Esophagus squamous epithelium (tissue), 5 donors: ENCODE measurements around the gene TMEM267. TPM values are rescaled to one million over a fixed set of nuclear protein-coding genes. Genes with fewer than 3 reads are reported as not detected.

ENCODE experiments used
- DNase-seq: peaks from one replicate; lab custom pipeline; 2025; lab: John Stamatoyannopoulos, UW
- H3K27ac ChIP-seq, 4 donors: fragments of 200-600 bp; sonication (generic); one replicate each; pipeline ENCODE4 v1.5.1; 2016 to 2019; ENCODE audit warnings: mild to moderate bottlenecking in 1 of 4
- H3K27me3 ChIP-seq, 4 donors: fragments of 200-600 bp; sonication (generic); 1 replicate in 3 of 4; 2 replicates in 1 of 4; pipeline versions ENCODE4 v1.5.1 to v1.6.0; 2017 to 2021; ENCODE audit warnings: antibody characterized with exemption in 1 of 4
- H3K36me3 ChIP-seq, 3 donors: fragments of 200-600 bp; sonication (generic); one replicate each; pipeline ENCODE4 v1.5.1; 2016 to 2019
- H3K4me1 ChIP-seq, 3 donors: fragments of 200-600 bp; sonication (generic); one replicate each; pipeline ENCODE4 v1.5.1; 2017 to 2019
- H3K4me3 ChIP-seq, 4 donors: fragments of 200-600 bp; sonication (generic); 1 replicate in 3 of 4; 2 replicates in 1 of 4; pipeline ENCODE4 v1.5.1; 2016 to 2019; ENCODE audit warnings: mild to moderate bottlenecking in 2 of 4, moderate library complexity in 1 of 4
- H3K9me3 ChIP-seq, 3 donors: fragments of 200-600 bp; sonication (generic); one replicate each; pipeline ENCODE4 v1.5.1; 2016 to 2019
- POLR2A ChIP-seq, 4 donors: fragments of 450-650 bp; IDR thresholded peaks; one replicate each; pipeline ENCODE4 v1.6.1; 2017; ENCODE audit warnings: antibody characterized with exemption in 4 of 4, mild to moderate bottlenecking in 4 of 4, moderate library complexity in 3 of 4
- WGBS, 2 donors: methylation state at CpG; one replicate each; pipeline ENCODE4 v1.1.5; 2018; 5-methylcytosine and 5-hydroxymethylcytosine counted together
- intact Hi-C: fragments of 100-400 bp; cut with DNase I; formaldehyde crosslinking; loops from one replicate; pipeline ENCODE4 v1.15.0; 2022
- total RNA-seq, 4 donors: library from RNA; depleted of rRNA; stranded (reverse); fragments of >200 nt; gene quantifications; one replicate each; pipeline ENCODE4 v1.1.0, GENCODE V29; 2016
- TF ChIP-seq, protein P1 (sequence below), 6 experiments: fragments of 450-650 bp in 4 of 6; fragments of 200-600 bp in 2 of 6; sonication (generic) in 2 of 6; IDR thresholded peaks; one replicate each; pipeline ENCODE4 v1.5.1; 2016 to 2019; ENCODE audit warnings: antibody characterized with exemption in 6 of 6, mild to moderate bottlenecking in 4 of 6, moderate library complexity in 4 of 6
- donor health status: DM: yes; HTN: yes; CAD: no.

Gene TMEM267
- total RNA-seq, 4 donors from 2014 or later = 3.5 to 11.7 (median 7.2) TPM

DNA sequence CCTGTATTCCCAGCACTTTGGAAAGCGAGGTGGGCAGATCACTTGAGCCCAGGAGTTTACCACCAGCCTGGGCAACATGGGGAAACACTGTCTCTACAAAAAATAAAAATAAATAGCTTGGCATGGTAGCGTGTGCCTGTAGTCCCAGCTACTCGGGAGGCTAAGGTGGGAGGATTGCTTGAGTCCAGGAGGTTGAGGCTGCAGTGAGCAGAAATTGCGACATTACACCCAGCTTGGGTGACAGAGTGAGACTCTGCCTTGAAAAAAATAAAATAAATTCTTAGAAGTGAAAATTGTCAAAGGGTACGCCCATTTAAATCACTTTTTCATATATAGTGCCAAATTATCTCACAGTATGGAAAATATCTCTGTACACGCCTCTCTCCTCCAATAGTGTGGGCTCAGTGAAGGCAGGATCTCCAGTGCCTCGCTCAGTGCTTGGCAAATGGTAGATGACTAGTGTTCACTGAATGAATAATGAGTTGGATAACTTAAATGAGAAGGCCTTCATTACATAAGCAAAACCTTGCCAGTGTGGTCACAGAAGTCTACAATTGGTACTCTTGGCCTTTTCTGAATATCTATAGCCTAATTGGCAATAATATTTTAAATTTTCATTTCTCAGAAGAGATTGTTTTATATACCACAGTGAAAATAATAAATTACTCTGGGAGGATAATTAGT lies 62.1 kb downstream of the TMEM267 start:
- no peaks in the 10 kb centered on the region for H3K36me3 ChIP-seq
- no peak overlapping the region for H3K4me3 ChIP-seq
- no peak for TF ChIP-seq POLR2A (IDR thresholded peaks at IDR 0.05)
- H3K27ac ChIP-seq = no peak overlapping the region
- intact Hi-C loops = no loop called here
- WGBS, 2 donors = 62 to 68% methylated on average over 7 of the region's 7 CpGs
- H3K27me3 ChIP-seq = no peaks in the 10 kb centered on the region
- H3K9me3 ChIP-seq = no peaks in the 10 kb centered on the region
- DNase-seq = no peak
- H3K4me1 ChIP-seq = peaks cover 0 to 21% (median 8%) of the 10 kb centered on the region in 3 donors

DNA sequence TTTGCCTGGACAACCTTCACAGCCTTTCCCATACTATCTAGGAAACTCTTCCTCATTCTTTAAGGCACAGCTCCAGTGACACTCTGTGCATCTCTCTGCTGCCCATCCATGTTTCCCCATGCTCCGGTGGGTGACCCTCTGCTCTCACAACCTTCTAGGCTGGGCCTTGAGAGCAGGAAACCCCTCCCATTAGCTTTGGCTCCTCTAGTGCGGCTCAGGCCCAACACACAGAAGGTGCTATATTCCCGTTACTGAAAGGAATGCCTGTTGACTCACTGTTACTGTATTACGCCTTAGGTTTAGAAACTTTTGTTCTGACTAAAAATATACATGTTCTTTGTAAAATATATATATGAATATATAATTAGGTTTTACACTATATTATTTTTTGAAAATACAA lies 63.4 kb downstream of the TMEM267 start:
- intact Hi-C loops = no loop called here
- Histone ChIP-seq H3K36me3 (no peaks in the 10 kb centered on the region), H3K27me3 (no peaks in the 10 kb centered on the region), H3K4me1 (peaks cover 0 to 13% (median 5%) of the 10 kb centered on the region in 3 donors), H3K9me3 (no peaks in the 10 kb centered on the region), H3K4me3 (no peak overlapping the region), H3K27ac (no peak overlapping the region)
- DNase-seq = no peak
- TF ChIP-seq, protein P1, sequence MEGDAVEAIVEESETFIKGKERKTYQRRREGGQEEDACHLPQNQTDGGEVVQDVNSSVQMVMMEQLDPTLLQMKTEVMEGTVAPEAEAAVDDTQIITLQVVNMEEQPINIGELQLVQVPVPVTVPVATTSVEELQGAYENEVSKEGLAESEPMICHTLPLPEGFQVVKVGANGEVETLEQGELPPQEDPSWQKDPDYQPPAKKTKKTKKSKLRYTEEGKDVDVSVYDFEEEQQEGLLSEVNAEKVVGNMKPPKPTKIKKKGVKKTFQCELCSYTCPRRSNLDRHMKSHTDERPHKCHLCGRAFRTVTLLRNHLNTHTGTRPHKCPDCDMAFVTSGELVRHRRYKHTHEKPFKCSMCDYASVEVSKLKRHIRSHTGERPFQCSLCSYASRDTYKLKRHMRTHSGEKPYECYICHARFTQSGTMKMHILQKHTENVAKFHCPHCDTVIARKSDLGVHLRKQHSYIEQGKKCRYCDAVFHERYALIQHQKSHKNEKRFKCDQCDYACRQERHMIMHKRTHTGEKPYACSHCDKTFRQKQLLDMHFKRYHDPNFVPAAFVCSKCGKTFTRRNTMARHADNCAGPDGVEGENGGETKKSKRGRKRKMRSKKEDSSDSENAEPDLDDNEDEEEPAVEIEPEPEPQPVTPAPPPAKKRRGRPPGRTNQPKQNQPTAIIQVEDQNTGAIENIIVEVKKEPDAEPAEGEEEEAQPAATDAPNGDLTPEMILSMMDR (IDR thresholded peaks at IDR 0.05) = no peak
- no peak for TF ChIP-seq POLR2A (IDR thresholded peaks at IDR 0.05)
- WGBS, 2 donors = 62 to 68% methylated on average over 4 of the region's 4 CpGs

DNA sequence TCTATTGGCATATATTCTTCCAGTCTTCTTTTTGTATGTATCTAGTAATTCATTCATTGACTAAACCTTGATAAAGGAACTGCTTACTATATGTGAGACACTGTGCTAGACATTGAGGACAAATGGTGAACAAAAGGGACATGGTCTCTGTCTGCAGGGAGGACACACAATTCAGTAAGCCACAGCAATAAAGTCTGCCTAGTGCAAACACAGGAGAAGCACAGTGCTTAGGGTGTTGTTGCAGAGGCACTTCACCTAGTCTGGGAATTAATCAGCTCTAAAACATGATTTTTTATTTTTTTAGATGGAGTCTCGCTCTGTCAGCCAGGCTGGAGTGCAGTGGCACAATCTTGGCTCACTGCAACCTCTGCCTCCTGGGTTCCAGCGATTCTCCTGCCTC lies 65.1 kb downstream of the TMEM267 start:
- intact Hi-C loops = no loop called here
- H3K27me3 ChIP-seq = no peaks in the 10 kb centered on the region
- H3K9me3 ChIP-seq = no peaks in the 10 kb centered on the region
- H3K4me1 ChIP-seq = peaks cover 0 to 13% (median 5%) of the 10 kb centered on the region in 3 donors
- H3K27ac ChIP-seq = no peak overlapping the region
- 69 to 95% methylated on average over 2 of the region's 2 CpGs for WGBS, 2 donors
- no peak for TF ChIP-seq POLR2A (IDR thresholded peaks at IDR 0.05)
- TF ChIP-seq, protein P1 (IDR thresholded peaks at IDR 0.05) = no peak
- no peaks in the 10 kb centered on the region for H3K36me3 ChIP-seq
- no peak for DNase-seq
- H3K4me3 ChIP-seq = no peak overlapping the region

DNA sequence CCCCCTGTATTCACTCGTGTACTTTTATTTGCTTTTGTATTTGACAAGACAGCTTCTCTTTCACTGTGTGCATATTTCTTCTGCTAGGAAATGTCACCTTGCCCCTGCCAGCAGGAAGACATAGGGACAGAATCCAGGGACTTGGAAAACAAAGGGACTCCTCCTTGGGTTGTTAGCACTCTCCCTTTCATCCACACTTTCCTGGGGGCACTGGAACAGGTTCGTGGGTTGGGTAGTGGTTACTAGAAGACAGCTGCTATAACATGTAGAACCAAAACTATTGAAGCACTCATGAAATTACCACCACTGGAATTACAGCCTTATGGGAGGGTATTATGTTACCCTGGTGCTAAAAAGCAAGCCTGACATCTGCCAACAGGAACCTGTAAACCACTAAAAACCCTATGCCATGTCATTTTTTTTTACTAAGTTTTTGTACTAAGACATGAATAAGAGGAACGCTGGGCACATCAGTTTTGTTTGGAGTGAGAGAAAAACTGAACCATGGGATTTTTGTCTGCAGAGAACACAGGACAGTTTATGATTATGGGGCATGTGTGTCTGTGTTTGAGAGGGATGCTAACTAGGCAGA lies 66.8 kb downstream of the TMEM267 start:
- TF ChIP-seq, protein P1 (IDR thresholded peaks at IDR 0.05) = no peak
- no peak for TF ChIP-seq POLR2A (IDR thresholded peaks at IDR 0.05)
- H3K27me3 ChIP-seq = no peaks in the 10 kb centered on the region
- H3K9me3 ChIP-seq = no peaks in the 10 kb centered on the region
- intact Hi-C loops = no loop called here
- no peaks in the 10 kb centered on the region for H3K36me3 ChIP-seq
- no peak overlapping the region for H3K27ac ChIP-seq
- peaks cover 0 to 5% (median 5%) of the 10 kb centered on the region in 3 donors for H3K4me1 ChIP-seq
- DNase-seq = no peak
- H3K4me3 ChIP-seq = no peak overlapping the region
- WGBS, 2 donors = 51 to 75% methylated on average over 2 to 3 of the region's 3 CpGs

DNA sequence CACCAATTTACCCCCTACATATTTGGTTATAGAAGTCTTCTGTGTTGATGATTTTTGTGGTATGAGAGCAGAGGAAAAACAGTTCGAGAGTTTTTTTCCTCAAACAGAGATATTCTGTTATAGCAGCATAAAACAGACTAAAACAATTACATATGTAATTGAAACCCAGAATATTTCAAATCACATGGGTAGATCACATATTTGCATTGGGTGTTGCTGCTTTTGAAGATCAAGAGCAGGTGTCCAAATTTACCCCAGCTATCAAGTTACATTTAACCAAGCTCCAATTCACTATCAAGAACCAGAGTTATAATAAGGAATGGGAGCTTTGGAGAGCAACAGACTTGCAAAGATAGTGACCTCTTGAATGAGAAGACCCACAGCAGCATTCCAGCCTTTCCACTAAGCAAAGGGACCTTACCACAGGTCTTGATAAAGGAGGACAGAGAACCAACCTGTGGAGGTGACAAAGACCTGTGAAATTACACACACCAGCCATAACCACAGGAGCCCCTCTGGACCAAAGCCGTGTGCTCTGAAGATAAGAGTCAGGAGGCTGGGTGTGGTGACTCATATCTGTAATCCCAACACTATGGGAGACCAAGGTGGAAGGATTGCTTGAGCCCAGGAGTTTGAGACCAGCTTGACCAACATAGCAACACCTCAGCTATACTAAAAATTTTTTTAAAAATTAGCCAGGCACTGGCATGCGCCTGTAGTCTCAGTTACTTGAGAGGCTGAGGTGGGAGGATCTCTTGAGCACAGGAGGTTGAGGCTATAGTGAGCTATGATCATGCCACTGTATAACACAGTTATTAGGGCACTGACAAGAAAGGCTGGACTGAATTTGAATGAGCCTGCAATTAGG lies 67.5 kb downstream of the TMEM267 start:
- DNase-seq = no peak
- H3K9me3 ChIP-seq = no peaks in the 10 kb centered on the region
- 78 to 91% methylated on average over 3 of the region's 3 CpGs for WGBS, 2 donors
- intact Hi-C loops = no loop called here
- H3K27ac ChIP-seq = no peak overlapping the region
- H3K36me3 ChIP-seq = no peaks in the 10 kb centered on the region
- no peaks in the 10 kb centered on the region for H3K4me1 ChIP-seq
- H3K4me3 ChIP-seq = no peak overlapping the region
- TF ChIP-seq, protein P1 (IDR thresholded peaks at IDR 0.05) = no peak
- no peak for TF ChIP-seq POLR2A (IDR thresholded peaks at IDR 0.05)
- H3K27me3 ChIP-seq = no peaks in the 10 kb centered on the region
